GM19043 (cell line): ENCODE results near the gene CEP192.
"Not testable (repeated sequence)": the region's sequence is repeated elsewhere in the genome, so short reads cannot be mapped to it uniquely, and the experiment has no call there.

Experiments used
- ATAC-seq: cut with Tn5 transposase; IDR thresholded peaks from one replicate; pipeline ENCODE4 v1.9.1; 2021; ENCODE audit warnings: low read depth; ENCODE audit not compliant: unreplicated experiment

CEP192 gene

GRCh38 chr18:12990967-12991820, at the start of gene CEP192:
Gene CEP192, plus strand, starts transcription at chr18:12991362. Its CDS starts 8,063 bp downstream, at chr18:12999425.
- ATAC-seq, result peak; percentile 88

DNA sequence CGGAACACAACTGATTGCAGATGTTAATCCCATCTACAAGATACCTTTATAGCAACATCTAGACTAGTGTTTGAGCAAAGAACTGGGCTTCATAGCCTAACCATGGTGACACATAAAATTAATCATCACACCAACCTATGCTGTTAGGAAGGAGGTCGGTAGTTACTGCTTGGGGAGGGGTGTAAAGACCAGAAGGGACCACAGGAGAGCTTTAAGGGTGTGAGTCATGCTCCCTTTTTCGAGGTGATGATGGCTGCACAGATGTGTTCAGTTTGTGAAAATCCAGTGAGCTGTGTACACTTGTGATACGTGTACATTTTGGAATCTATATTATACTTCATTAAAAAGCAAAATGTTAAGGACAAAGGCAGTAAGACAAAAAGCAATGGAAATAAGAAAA, 47.9 kb upstream of the CEP192 start:
- ATAC-seq, result no peak

GRCh38 chr18:12944709-12945108, 46.5 kb upstream of the CEP192 start:
- ATAC-seq, result no peak

DNA sequence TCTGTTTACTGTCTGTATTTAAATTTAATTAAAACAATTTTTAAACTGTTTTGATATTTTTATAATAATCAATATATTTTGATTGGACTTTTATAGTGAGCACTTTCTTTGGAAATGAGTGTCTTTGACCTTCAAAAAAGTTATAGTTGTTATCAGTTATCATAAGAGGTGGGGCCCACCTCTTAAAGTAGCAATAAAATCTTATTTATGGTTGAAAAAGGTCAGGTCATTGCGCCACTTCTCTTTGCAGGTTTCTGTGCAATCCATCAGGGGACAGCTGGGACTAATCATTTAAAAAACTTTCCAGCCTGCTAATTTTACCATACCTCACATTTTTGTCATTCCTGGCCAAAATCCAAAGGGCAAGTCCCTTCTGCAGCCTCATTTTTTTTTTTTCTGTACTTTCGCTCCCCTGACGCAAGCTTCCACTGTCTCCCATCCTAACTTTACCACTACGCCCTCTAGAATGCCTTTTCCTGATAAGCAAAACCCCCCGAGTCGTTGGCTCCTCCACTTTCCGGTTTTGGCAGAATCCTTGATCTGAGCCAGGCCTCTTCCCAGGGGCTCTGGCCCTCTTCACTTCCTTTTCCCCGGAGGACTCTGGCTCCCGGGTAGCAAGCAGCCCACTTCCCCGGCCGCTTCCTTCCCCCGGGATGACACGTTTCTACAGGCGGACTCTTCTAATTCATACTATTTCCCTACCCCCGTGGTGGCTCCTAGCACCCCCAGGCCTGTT, 44.4 kb upstream of the CEP192 start:
- no peak for ATAC-seq

DNA sequence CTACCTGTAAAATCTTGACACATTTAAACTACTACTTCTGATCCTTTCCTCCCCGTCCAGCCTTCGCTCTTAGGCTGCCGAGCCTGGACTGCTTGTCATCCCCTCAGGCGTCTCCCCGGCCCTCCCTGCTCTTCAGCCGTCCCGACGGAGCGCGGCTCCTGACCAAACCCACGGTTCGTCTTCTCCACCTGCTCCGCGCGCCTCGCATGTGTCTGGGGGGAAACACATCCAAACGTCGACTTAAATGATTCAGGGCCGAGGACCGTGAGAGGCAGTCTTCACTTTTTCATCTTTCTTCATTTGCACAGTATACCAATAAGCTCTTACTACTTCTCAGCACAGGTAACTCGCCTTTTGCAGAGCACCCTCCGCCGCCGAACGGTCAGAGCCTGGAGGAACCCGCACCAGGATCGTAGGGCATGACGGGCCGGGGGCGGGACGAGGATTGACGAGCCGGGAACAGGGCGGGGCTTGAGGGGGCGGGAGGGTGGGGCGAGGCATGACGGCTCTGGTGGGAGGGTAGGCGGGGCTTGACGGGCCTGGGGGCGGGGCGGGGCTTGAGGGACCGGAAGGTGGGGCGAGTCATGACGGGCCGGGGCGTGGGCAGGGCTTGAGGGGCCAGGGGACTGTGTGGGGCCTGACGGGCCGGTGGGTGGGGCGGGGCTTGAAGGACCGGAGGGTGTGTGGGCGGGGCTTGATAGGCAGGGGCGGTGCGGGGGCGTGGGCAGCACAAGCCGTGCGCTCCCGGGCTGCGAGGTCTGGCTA, 43.7 kb upstream of the CEP192 start, which contains the start of gene SEH1L:
Gene SEH1L (plus strand): TSS at position 727 of the 765 bp plus-strand sequence. CDS start 111 bp downstream, outside the sequence.
- ATAC-seq, result peak; percentile 75

DNA sequence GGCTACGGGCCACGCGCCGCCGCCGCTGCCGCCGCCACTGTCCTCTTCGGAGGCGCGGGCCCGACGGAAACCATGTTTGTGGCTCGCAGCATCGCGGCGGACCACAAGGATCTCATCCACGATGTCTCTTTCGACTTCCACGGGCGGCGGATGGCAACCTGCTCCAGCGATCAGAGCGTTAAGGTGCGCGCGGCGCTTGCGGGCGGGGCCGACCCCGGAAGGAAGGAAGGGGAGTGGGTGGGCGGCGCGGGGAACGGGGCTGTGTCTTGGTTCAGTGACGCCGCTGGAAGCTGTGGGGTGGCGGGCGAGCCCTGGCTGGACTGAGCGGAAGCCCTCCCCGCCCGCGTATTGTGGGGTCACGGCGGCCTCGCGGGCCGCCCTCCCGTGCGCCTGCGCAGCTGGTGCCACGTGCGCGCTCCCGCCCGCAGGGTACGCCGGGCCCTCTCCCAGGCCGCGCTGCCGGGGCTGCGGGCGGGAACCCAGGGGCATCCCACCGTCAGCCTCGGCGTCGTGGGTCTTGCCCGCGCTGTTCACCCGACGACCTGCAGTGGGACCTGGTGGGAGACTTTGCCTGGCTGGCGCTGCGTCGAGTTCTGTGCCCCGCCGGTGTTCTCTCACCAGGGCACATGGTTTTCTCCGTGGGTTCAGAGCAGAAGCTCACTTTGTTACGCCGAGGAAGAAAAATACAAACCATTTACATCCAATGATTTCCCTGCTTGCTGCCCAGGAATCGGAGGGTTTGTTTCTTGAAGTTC, 42.9 kb upstream of the CEP192 start:
- peak; percentile 63 for ATAC-seq

DNA sequence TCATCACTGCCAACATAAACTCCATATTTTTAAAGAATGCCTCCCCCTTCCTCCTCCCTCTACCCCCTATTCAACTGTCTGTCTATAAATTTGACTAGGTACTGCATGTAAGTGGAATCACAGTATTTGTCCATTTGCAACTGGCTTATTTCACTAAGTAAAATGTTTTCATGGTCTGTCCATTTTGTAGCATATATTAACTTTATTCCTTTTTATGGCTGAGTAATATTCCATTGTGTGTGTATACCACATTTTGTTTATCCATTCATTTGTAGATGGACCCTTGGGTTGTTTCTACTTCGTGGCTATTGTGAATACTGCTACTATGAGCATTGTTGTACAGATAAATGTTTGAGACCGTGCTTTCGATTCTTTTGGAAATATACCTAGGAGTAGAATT, 32.7 kb upstream of the CEP192 start:
- no peak for ATAC-seq

GRCh38 chr18:12960395-12960794, 30.8 kb upstream of the CEP192 start:
- ATAC-seq, result no peak

DNA sequence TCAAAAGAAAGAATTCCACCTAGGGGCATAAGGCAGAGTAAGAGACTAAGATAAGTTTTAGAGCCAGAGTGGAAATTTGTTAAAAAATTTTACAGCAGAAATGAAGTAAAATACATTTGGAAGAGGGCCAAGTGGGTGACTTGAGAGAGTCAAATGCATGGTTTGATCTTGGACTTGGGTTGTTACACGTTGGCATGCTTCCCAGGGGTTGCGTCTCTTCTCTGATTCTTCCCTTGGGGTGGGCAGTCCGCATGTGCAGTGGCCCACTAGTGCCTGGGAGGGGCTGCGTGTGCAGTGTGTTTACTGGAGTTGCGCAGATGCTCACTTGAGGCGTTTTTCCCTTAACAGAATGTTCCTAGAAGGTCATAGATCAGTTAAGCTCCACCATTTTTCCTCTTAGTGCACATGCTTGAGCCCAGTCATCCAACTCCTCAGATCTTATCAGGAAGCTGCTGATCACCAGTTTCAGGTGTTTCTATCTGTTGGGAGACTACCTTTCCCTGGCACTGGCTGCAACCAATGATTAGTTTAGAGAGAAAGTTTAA, 30.2 kb upstream of the CEP192 start:
- ATAC-seq, result no peak

DNA sequence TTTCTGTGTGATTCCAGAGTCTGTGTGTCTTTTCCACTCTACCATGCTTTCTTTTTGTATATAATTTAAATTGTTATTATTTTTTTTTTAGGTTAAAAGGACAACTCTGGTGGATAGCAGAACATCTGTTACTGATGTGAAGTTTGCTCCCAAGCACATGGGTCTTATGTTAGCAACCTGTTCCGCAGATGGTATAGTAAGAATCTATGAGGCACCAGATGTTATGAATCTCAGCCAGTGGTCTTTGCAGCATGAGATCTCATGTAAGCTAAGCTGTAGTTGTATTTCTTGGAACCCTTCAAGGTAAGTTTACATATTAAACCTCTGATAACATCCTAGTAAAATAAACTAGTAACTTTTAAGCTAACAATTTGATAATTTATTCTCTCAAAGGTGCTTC, 28.1 kb upstream of the CEP192 start:
- ATAC-seq, result no peak

- no peak for ATAC-seq
Measured at GRCh38 chr18:12968115-12968514, 23.0 kb upstream of the CEP192 start.

GRCh38 chr18:12968619-12969018, 22.5 kb upstream of the CEP192 start:
- no peak for ATAC-seq

DNA sequence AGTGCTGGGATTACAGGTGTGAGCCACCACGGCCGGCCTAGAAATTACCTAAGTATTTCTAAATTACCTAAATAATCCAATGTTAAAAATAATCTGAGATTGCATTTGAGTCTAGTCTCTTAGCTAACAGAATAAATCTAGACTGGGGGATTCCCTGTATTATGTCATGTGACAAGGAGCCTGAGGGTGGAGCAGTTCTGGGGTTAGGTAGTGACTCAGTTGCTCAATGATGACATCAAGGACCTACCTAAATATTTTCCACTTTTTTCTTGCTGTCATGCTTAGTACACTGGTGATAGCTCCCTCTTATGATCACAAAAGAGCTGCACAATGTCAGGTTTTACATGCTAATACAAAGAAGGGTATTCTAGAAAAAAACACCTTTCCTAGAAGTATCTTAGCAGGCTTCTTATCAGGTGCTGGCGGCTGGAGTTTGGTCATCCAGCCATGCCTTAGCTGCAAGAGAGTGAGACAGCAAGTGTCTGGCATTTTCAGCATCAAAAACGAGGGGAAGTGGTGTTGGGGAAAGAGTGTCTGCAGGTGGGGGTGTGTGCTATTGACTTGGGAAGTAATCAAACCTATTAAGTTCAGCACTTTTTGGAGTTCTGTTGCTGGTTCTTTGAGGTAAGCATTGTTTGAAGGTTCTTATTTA, 17.5 kb upstream of the CEP192 start:
- ATAC-seq, result no peak

- no peak for ATAC-seq
Measured at GRCh38 chr18:12975488-12975887, 15.7 kb upstream of the CEP192 start.

DNA sequence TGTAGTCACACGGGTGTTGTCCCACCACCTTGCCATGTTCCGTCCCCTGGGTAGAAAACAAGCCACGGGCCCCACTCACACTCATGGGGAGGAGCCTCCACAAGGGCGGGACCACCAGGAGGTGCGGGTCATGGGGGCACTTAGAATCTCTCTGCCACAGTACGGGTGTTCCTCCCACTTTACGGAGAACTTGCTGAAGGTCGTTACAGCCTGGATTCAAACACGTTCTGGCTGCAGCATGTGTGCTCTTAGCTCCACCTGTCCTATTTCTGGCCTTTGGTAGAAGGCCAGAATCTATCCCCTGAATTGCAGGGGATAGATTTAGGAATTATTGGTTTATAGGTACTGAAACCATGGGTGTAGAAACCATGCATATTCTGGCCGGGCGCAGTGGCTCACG, 14.9 kb upstream of the CEP192 start:
- no peak for ATAC-seq

DNA sequence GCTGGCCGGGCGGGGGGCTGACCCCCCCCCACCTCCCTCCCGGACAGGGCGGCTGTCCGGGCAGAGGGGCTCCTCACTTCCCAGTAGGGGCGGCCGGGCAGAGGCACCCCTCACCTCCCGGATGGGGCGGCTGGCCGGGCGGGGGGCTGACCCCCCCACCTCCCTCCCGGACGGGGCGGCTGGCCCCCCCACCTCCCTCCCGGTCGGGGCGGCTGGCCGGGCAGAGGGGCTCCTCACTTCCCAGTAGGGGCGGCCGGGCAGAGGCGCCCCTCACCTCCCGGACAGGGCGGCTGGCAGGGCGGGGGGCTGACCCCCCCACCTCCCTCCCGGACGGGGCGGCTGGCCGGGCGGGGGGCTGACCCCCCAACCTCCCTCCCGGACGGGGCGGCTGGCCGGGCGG, 11.1 kb upstream of the CEP192 start:
- ATAC-seq, result not testable (repeated sequence)

DNA sequence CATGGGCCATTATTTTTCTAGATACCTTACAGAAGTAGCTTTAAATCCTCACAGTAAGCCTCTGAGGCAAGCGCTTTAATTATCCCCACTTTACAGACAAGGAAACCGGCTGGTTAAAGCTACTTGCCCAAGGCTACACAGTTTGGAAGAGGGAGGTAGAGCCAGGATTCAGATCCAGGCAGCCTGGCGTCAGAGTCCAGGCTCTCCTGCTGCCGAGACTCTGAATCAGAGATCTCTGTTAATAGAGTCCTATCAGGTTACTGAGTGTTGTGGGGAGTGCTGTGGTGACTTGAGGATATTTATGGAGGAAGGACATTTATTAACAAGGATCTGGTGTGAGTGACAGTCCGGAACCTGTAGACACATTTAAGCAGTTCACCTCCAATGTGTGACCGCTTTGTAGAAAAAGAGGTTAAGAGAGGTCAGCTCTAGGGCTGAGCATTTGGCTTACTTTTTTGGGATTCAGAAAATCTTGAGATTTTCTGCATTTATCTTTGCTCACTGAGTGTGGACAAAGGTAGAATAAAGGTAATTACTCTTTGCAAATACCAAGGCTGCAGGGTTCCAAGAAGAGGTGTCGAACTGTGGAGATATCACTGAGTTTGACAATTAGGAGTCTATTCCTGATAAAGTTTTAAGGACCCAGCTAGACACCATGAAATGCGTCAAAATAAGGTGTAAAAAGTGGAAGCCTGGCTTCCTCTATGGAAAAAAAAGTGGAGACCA, 1.6 kb upstream of the CEP192 start:
- ATAC-seq, result no peak

DNA sequence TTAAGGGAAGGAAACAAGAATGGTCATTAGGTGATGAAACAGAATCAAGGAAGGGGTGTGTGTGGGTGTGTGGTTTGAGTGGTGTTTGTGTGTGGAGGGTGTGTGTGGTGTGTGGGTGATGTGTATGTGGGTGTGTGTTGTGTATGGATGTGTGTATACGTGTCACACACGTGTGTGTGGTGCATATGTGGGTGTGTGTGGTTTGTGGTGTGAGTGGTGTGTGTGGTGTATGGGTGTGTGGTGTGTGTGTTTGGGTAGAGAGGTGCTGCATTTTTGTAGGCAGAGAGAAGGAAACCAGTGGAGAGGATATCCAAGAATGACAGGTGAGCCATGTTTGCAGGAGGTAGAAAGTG, 1.1 kb upstream of the CEP192 start:
- ATAC-seq, result no peak

GRCh38 chr18:12990641-12990966, 558 bp upstream of the CEP192 start:
- no peak for ATAC-seq
